ENCODE results near the gene BCDIN3D.
"Not testable (repeated sequence)": the region's sequence is repeated elsewhere in the genome, so short reads cannot be mapped to it uniquely, and the experiment has no call there.

The BCDIN3D gene

DNA sequence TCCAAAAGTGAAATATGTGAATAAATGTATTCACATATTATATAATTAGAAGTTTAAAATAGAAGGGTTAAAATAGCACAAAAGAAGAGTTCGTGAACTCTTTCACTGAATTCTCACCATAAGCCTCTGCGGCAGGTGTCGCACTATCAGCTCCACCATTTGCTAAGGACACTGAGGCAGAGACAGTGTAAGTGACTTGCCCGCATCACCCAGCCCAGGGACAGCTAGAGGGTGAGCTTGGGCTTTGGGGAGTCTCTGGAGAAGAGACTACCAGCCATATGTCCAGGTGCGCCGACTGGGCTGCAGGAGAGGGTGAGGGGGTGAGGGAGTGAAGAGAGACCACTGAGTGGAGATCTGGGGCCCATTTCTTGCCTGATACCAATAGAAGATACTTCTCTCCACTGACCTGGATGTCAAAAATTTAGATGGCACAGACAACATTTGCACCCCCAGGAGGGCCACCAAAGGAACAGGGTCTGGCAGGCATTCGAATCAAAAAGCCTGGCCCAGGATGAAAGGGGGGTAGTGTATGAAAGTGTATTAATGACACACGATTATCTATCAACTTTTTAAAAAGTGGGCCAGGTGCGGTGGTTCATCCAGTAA lies 32.3 kb upstream of the BCDIN3D start:
- no peak for DNase-seq

DNA sequence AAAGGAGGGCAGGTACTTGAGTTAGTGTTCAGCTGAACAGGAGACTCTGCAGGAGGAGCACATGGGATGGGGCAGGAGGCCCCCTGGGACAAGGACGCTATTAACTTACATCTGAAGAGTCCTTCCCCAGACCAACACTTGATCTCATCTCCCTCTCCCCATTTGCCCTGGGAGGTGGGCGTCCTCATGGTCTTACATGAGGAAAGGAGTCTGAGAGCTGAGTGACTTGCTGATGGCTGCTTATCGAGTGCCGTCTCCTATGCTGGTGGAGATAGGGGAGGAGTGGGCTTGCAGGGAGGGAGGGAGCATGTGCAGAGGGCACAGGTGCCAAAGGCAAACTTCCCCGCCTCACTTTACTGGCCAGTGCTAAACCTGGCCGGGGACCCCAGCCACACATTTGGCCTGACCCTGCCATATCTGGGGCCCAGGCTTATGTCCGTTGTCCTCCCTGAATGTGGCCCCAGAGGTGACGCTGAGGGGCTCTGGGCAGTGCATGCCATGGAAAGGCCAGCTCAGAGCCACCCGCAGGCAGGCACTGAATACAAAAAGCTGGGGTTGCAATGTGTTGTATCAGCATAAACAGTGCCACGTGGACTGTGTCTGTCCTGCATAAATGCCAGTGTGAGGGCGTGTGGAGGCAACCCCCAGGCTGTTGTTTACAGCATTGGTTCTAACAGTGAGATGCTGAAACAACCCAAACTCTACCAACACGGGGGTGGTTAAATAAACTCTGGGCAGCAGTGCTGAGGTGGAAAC lies 31.4 kb upstream of the BCDIN3D start:
- no peak for DNase-seq

DNA sequence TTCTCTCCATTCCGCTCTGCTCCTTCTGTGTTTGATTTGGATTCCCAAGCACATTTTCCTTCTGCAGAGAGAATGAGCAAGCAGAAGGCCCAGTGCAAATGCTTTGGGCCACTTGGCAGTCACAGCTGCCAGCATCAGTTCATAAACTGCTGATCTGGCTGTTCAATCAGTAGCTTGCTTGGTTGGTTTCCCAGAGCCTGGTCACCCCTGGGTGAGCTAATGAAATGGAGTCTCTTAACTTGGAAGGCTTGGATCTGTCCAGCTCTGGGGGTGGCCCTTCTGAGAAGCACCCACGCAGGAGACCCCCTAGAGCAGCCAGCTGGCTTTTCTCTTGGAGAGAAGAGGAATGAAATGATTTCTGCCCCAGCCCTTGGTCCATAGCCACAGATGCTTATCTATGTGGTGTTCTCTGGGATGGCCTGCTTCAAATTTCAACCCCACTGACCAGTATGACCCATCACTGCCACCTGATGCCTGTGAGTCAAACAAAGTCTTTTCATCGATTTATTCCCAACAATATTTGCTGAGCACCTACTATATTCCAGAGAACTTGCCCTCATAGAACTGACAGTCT lies 30.5 kb upstream of the BCDIN3D start:
- DNase-seq: no peak

DNA sequence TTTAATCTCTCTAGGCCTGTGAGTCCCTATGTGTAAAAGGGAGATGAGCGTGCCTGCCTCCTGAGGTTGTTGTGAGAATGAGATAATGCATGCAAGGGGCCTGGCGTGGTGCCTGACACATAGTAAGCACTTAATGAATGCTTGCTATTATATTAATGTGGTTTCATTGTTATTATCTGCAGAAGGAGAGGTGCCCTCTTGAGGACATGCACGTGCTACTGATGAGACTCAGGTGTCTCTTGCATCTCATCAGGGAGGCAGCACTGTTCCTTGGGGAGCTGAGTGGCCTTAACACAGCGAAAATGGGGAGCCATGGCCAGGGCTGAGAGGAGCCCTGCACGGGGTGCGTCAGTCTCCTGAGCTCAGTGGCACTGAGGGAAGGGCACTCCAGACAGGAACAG lies 29.9 kb upstream of the BCDIN3D start:
- no peak for DNase-seq

DNA sequence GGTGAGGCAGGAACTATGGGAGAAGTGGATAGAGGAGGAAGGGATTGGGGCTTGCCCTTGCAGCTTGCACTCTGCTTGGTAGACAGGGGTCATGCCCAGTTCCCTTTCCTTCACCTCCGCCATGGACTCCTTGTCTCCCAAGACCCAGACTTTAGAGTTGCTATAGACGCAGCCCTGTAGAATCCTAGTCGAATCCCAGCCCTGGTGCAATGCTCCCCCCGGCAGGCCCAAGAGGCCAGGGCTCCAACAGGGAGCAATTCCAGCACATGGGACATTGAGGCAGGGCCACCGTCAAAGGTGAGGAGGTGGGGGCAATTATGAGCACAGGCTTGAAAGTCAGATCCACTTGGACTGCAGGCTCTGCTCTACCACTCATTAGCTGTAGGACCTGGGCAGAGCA lies 29.5 kb upstream of the BCDIN3D start:
- no peak for DNase-seq

DNA sequence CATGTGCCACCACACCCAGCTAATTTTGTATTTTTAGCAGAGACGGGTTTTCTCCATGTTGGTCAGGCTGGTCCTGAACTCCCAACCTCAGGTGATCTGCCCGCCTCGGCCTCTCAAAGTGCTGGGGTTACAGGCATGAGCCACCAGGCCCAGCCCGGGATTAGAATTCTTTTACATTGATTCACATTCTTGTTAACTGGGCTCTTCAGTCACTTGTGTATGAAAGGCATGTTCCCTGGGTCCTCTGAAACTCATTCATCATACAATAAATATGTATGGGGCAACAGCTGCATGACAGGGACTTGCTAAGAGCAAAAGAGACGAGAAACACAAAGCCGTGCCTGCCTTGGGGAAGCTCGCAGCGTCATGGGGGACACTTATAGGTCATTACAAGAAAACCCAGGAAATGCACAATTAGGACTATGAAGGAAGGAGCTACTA lies 28.9 kb upstream of the BCDIN3D start:
- DNase-seq: not testable (repeated sequence)

DNA sequence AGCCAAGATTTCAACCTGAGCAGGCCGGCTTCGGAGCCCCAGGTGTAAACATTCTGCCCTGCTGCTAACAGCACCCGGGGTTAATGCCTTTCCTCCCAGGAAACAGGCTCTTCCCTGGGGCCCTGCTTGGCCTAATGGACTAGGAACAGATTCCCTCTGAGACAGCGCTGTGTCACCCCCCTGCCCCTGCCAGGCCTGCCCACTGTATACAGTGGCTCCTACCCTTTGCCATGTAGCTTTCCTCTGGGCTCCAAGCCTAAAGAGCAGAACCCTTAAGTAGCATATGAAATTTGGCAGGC lies 28.3 kb upstream of the BCDIN3D start:
- DNase-seq: no peak

DNA sequence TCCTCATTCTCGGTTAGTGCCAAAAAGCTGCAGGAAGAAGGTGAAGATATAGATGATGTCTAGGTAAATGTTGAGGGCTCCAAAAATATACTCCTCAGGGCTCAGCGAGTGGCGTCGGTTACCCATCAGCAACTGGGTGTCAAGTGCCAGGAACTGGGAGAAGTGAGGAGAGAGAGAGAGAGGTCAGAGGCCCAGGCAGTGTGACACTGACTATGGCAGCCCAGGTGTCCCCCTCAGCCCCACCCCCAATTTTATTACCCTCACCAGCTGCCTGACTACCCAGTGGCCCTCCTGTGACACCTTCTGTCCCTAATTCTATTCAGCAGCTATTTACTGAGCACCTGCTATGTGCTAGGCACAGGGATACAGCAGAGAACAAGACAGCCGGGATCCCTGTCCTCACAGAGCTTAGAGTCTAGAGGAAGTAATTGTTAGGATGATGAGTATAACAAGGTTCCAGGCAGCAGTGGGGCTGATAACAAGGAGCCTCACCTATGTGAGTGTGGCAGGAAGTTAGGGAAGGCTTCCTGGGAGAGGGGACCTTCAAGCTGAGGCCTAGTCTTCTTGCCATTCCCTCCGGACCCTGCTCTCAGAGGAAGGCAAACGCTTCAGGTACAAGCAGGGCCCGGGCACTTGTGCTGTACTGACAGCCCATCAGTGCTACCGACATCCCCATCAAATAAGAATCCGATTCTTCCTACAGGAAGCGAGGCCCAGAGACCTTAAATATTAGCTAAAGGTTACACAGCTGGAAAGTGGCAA lies 27.8 kb upstream of the BCDIN3D start:
- no peak for DNase-seq

DNA sequence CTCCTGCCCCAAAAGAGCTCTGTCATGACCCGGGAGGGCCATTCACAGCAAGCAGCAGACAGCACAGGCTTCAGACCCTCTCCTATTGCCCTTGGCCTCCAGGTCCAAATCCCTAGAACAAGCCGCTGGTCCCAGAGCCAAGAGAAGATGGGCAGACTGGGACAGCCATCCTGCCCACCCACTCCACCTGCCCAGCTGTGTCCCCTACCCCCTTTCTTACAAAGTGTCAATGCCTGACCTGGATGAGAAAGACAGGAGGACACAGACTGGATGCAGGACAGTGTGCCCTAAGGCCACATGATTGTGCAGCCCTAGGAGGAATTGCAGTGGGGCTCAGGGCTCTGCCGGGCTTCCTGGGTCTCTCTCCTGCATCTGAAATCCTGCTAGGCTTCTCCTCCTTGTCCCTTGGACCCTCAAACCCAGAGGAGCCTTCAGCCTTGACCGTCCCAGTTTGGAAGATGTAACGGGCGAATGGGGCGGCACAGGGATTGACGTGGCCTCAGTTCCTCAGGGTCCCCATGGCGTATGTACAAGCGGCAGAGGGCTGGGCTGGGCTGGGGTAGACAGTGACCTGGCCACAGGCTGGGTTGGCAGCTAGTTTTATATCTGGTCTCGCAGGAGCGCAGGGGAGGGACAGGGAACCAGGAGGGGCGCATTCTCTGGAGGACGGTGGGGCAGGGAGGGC lies 27.1 kb upstream of the BCDIN3D start:
- no peak for DNase-seq

DNA sequence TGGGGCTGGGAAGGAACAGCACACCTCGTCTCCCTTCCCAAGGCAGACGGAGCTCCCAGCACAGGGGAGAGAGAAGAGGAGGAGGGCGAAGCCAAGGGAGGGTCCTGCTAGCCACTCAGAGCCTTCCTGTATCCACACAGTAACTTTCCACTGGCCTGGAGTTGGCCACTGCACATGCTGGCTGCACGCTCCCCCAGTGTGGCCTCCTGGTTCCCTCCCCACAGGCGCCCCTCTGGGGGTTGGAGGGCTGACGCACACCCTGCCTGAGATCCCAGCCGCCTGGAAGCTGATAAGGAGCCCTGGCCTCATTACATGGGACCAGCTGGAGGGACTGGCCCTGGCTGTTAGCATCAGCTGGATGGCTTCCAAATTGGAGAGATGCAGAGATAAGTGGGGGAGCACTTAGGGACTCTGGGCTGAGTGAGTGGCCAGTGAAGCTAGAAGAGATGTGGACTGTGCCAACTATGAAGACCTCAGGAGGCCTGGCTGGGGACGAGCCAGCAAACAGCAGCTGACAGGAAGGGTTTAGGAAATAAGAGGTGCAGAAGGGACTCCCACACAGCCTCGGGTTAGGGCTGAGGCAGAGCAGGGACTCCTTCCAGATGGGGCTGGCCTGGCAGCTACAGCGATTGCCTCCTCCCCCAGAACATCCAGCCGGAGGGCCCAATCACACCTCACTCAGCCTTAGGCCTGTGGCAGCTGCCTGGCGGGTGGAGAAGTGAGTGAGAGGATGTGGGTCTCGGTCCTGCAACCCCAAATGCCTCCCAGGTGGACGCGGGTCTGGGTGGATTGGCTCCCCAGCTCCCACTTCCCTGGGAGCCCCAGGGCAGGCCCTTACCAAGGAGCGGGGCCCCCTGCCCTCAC lies 26.3 kb upstream of the BCDIN3D start:
- no peak for DNase-seq

DNA sequence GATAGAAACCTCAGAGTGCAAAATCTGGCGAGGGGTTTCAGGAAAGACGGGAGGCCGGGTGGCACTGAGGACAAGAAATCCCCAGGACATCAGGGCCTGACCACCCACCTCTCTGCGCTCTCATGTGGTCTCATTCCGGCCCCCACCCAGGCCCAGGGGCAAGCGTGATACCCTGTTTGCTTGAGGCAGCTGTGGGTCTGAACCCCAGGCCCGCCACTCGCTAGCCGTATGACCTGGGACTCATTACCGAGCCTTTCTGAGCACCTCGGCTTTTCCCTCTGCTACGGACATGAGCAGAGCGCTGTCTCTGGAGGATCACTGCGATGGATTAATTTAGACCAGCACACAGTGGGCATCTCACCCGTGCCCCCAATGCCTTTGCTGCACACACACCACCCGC lies 25.5 kb upstream of the BCDIN3D start:
- DNase-seq: no peak

DNA sequence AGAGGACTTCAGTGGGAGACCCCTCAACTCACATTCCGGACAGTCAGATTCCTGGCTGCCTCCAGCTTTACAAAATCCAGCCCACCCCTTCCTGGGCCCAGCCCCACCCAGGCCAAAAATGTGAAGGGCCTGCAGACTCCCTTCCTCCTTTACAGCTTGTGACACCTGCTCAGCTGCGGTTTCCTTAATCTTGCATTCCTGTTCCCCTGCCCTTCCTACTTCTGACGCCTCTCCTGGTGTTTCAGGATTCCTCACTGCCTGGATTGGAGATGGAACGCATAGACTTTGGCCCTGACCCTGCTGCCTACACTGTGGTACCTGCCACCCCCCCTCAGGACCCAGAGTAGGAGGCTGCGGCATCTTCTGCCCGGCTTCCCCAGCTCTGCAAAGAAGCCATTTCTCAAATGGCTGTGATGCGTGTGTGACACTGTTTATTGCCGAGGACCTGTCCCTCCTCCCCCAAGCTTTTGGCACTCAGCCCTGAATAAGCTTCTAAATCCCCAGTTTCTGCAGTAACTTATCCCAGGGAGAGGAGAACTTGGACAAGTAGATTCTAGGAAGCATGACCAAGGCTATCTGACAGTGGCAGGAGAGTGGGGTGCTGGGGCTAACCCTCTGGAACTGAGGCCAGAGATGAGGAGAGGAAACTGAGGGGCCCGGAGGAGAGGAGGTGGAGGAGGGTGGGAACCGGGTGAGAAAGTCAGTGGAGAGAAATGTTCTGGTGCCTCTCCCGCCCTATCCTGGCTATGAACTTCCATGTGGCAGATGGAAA lies 24.9 kb upstream of the BCDIN3D start:
- no peak for DNase-seq

DNA sequence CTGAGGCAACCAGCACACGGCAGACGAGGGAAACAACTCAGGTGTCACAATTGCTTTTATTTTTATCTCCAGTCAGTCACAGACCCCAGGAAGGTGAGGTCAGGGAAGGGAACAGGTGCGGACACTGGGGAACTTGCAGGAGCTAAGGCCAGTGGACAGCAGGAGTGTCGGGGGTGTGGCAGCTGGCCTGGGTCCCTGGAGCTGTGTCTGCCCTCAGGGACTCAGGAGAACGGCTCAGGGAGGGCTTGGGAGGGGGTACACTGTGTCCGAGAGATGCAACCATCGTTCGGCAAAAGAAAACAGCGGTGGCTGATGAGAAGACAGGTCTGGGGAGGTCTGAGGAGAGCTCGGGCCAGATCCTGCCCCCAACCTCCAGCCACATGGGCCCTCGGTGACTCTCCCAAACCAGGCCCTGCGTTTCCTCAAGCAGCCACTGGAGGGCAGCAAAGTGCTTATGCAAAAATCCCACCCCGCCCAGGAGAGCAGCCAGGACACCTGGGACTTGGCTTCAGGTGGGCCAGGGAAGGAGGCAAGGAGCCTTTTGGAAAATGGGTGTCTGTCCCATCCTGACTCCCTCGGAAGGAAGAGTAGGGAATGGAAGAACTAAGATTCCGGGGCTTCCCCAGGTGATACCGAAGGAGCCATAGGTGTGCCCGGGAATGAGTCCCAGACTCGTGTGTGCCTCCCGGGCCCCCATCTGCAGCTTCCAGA lies 24.1 kb upstream of the BCDIN3D start:
- peak; percentile 26 for DNase-seq

DNA sequence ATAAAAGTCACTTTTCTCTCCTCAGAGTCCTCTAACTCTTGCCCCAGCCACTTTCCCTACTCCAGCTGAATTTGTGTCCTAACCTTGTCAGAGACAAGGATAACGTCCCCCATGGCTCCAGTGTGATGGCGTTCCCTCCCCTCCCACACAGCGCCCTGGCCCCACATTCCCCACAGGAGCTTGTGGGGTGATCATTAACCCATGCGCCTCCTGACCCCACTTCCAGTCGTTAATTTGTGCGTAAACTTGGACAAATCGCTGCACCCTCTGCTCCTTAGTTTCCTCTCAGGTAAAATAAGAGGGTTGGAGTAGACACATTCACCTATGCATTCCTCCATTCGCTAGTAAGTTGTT lies 22.9 kb upstream of the BCDIN3D start:
- no peak for DNase-seq

DNA sequence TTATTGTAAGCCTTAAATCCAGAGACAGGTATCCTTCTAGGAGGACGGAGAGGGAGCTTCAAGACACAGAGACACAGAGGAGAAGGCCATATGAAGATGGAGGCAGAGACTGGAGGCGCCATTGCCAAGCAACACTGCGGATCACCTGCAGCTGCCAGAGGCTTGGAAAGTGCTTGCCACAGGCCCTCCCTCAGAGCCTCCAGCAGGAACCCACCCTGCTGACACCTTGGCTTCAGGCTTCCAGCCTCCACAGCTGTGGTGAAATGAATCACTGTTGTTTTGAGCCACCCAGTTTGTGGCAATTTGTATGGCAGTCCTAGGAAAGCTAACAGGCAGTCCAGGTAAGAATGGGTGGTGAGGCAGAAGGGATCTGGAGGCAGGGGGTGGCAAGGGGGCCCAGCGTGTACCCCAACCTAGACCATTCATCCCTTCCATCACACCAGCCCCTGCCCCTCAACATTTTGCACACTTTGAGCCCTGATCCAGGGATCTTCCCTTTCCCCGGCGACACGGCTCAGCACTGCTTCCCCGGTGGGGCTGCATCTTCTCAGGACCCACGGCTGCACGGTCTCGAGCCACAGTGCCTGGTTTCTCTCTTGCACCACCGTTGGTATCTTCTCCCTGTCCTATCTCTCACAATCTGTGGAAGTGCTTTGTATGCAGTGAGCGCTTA lies 22.3 kb upstream of the BCDIN3D start:
- no peak for DNase-seq

DNA sequence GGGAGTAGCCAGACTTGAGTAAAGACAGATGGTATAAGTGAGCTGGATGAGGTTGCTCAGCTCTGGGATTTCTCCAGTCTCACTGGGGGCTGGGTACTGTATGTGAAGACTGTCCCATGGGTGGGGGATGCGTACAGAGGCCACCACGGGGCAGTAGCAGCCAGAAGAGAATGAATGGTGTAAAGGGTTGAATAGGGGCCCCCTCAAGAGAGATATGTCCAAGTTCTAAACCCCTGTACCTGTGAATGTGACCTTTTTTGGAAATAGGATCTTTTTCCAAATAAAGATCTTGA lies 21.8 kb upstream of the BCDIN3D start:
- no peak for DNase-seq

DNA sequence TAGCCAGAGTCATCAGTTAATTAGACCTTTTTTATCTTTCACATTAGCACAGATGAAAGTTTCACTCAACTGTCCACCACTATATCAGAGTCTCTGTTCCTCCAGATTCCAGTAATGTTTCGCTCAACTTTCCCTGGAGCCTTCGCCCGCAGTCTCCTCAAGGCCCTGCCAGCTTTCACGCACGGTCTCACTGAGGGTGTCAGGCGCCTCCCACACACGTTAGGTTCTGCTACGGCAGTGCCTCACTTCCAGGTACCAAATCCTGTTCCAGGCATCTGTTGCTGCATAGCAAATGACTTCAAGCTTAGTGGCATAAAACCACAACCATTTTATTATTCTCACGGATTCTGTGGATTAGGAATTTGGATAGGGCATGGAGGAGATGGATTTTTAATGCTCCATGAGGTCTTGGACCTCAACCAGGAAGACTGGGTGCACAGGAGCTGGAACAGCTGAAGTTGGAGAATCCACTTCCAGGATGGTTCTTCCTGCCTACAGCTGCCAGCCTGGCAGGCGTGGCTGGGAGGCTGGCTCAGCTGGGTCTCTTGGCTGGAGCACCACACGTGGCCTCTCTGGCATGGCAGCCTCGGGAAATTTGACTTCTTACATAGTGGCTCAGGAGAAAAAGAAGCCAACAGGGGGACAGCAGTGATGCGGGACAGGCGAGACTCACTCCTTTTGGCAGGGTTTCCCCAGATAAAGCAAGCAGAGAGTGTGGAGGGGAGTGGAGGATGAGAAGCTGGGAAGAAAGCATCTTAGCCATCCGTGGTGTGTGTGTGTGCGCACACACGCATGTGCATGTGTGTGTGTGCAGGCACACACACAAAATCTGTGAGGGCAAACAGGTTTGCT lies 21.3 kb upstream of the BCDIN3D start:
- DNase-seq: no peak

DNA sequence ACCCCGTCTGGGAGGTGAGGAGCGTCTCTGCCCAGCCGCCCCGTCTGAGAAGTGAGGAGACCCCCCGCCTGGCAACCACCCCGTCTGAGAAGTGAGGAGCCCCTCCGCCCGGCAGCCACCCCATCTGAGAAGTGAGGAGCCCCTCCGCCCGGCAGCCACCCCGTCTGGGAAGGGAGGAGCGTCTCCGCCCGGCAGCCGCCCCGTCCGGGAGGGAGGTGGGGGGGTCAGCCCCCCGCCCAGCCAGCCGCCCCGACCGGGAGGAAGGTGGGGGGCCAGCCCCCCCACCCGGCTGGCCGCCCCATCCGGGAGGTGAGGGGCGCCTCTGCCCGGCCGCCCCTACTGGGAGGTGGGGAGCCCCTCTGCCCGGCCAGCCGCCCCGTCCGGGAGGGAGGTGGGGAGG lies 18.0 kb upstream of the BCDIN3D start:
- DNase-seq: not testable (repeated sequence)

DNA sequence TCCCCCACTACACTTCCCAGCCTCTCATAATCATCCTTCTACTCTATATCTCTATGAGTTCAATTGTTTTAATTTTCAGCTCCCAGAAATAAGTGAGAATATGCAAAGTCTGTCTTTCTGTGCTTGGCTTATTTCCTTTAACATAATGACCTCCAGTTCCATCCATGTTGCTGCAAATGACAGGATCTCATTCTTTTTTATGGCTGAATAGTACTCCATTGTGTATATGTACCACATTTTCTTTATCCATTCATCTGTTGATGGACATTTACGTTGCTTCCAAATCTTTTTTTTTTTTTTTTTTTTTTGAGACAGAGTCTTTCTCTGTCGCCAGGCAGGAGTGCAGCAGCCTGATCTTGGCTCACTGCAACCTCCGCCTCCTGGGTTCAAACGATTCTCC lies 13.0 kb upstream of the BCDIN3D start:
- not testable (repeated sequence) for DNase-seq

DNA sequence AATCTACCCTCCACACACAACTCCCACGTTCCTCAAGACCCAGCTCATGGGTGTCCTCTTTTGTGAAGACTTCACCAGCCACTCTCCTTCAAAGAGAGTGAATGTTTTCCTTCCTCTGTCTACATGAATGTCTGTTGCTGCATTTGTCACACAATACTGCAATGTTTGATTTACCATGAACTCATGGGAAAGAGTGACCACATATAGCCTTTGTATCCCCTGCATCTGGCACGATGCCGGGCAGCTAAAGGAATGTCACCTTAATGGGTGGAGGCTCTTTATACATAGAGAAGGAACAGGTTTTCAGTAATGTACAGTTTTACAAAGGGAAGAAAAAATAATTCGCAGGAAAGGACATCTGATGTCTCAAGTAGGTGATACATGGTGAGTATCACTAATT lies 12.1 kb upstream of the BCDIN3D start:
- no peak for DNase-seq
